GM12878 (cell line): ENCODE data around the gene MAGT1. TPM values are rescaled to one million over a fixed set of nuclear protein-coding genes. Genes with fewer than 3 reads are reported as not detected.
A peak's percentile ranks its signal among the peaks of the same experiment; 100 is the strongest.

Experiments
- BACH1 ChIP-seq: fragments of 450-650 bp; IDR thresholded peaks from 2 replicates; pipeline ENCODE4 v1.6.1; 2017; ENCODE audit warnings: mild to moderate bottlenecking, borderline replicate concordance
- BHLHE40 ChIP-seq, 2 experiments: fragments of 450-650 bp in 1 of 2; IDR thresholded peaks; 2 replicates each; pipeline ENCODE4 v1.6.1; 2011 to 2017; ENCODE audit warnings: low read depth in 2 of 2, borderline replicate concordance in 1 of 2, improper control_type of control experiment in 1 of 2, low read length in 1 of 2, mild to moderate bottlenecking in 1 of 2
- BRCA1 ChIP-seq: IDR thresholded peaks from 2 replicates; pipeline ENCODE4 v1.6.1; 2011; ENCODE audit warnings: low read depth, low read length, improper control_type of control experiment
- CHD1 ChIP-seq: IDR thresholded peaks from 2 replicates; pipeline ENCODE4 v1.6.1; 2012; ENCODE audit warnings: low read depth, low read length, improper control_type of control experiment
- CHD2 ChIP-seq: IDR thresholded peaks from 2 replicates; pipeline ENCODE4 v1.6.1; 2011; ENCODE audit warnings: low read depth, low read length, improper control_type of control experiment, borderline replicate concordance
- CHD4 ChIP-seq: fragments of 200-600 bp; sonication (generic); IDR thresholded peaks from 2 replicates; pipeline ENCODE4 v1.6.1; 2016; ENCODE audit warnings: mild to moderate bottlenecking
- CREB1 ChIP-seq: IDR thresholded peaks from 2 replicates; pipeline ENCODE4 v1.6.1; 2012; ENCODE audit warnings: low read depth, mild to moderate bottlenecking, inconsistent platforms
- E2F4 ChIP-seq: IDR thresholded peaks from 2 replicates; pipeline ENCODE4 v1.6.1; 2012; ENCODE audit warnings: low read depth, low read length, improper control_type of control experiment
- EGR1 ChIP-seq, 2 experiments: IDR thresholded peaks; 1 replicate in 1 of 2; 2 replicates in 1 of 2; pipeline ENCODE4 v1.6.1; 2011 to 2012; ENCODE audit warnings: low read depth in 2 of 2, low read length in 2 of 2, borderline replicate concordance in 1 of 2, mild to moderate bottlenecking in 1 of 2, moderate library complexity in 1 of 2
- HDAC2 ChIP-seq: fragments of 200-600 bp; sonication (generic); IDR thresholded peaks from 2 replicates; pipeline ENCODE4 v1.6.1; 2017
- IKZF2 ChIP-seq, 2 experiments: fragments of 450-650 bp; IDR thresholded peaks; 2 replicates each; pipeline ENCODE4 v1.6.1; 2017; ENCODE audit warnings: mild to moderate bottlenecking in 2 of 2, moderate library complexity in 2 of 2
- NFIC ChIP-seq: IDR thresholded peaks from 2 replicates; pipeline ENCODE4 v1.6.1; 2012; ENCODE audit warnings: low read depth, mild to moderate bottlenecking, inconsistent platforms, low read length, moderate library complexity
- NR2C1 ChIP-seq: fragments of 450-650 bp; IDR thresholded peaks from 2 replicates; pipeline ENCODE4 v1.6.1; 2017; ENCODE audit warnings: antibody characterized with exemption, mild to moderate bottlenecking, moderate library complexity
- NRF1 ChIP-seq: conservative IDR thresholded peaks from 2 replicates; pipeline ENCODE4 v1.6.1; 2011; ENCODE audit warnings: mild to moderate bottlenecking, low read depth, low read length, improper control_type of control experiment
- PAX8 ChIP-seq: fragments of 450-650 bp; IDR thresholded peaks from 2 replicates; pipeline ENCODE4 v1.6.1; 2017; ENCODE audit warnings: mild to moderate bottlenecking, moderate library complexity
- PKNOX1 ChIP-seq: fragments of 450-650 bp; IDR thresholded peaks from 2 replicates; pipeline ENCODE4 v1.6.1; 2016; ENCODE audit warnings: mild to moderate bottlenecking
- RAD21 ChIP-seq: IDR thresholded peaks from 2 replicates; pipeline ENCODE4 v1.6.1; 2011; ENCODE audit warnings: mild to moderate bottlenecking, low read depth, low read length, moderate library complexity; ENCODE audit not compliant: insufficient read depth
- RB1 ChIP-seq: fragments of 450-650 bp; formaldehyde crosslinking; IDR thresholded peaks from 2 replicates; pipeline ENCODE4 v1.6.1; 2017; ENCODE audit warnings: mild to moderate bottlenecking, borderline replicate concordance
- REST ChIP-seq: IDR thresholded peaks from 2 replicates; pipeline ENCODE4 v1.6.1; 2012; ENCODE audit warnings: mild to moderate bottlenecking, low read depth, low read length
- RFX5 ChIP-seq: IDR thresholded peaks from 2 replicates; pipeline ENCODE4 v1.6.1; 2011; ENCODE audit warnings: low read depth, low read length, improper control_type of control experiment
- SMAD5 ChIP-seq: IDR thresholded peaks from 2 replicates; pipeline ENCODE4 v1.6.1; 2016; ENCODE audit warnings: antibody characterized with exemption, low read depth
- SMARCA5 ChIP-seq: fragments of 450-650 bp; IDR thresholded peaks from 2 replicates; pipeline ENCODE4 v1.6.1; 2017; ENCODE audit warnings: mild to moderate bottlenecking
- ZNF207 ChIP-seq: fragments of 450-650 bp; IDR thresholded peaks from 2 replicates; pipeline ENCODE4 v1.6.1; 2014; ENCODE audit warnings: antibody characterized with exemption, mild to moderate bottlenecking, borderline replicate concordance
- ZNF622 ChIP-seq: fragments of 450-650 bp; IDR thresholded peaks from 2 replicates; pipeline ENCODE4 v1.6.1; 2017; ENCODE audit warnings: mild to moderate bottlenecking, inconsistent platforms
- polyA plus RNA-seq, 11 experiments: library from polyadenylated mRNA; depleted of rRNA in 4 of 11; unstranded in 6 of 11; stranded (reverse) in 5 of 11; fragments of >200 nt; fragmentation: Nextera tagmentation in 4 of 11; fragmentation: Illumina TruSeq in 1 of 11; extraction: Ambion mirVana in 4 of 11; extraction: Trizol in 1 of 11; gene quantifications; 1 replicate in 1 of 11; 2 replicates in 10 of 11; pipeline versions ENCODE4 v1.2.1 to v1.2.3, GENCODE V29; 2011 to 2016; ENCODE audit warnings: inconsistent platforms in 2 of 11, missing spikeins in 2 of 11, low read depth in 1 of 11
- total RNA-seq, 4 experiments: library from RNA; depleted of rRNA in 3 of 4; stranded (reverse); fragments of >200 nt in 3 of 4; fragmentation: Illumina TruSeq in 1 of 4; extraction: Trizol in 1 of 4; gene quantifications; 2 replicates each; pipeline versions ENCODE4 v1.2.1 to v1.2.3, GENCODE V29; 2013 to 2021
- TF ChIP-seq, protein P1 (sequence below): fragments of 450-650 bp; IDR thresholded peaks from 2 replicates; pipeline ENCODE4 v1.6.1; 2014; ENCODE audit warnings: mild to moderate bottlenecking

The MAGT1 gene
- total and polyA plus RNA-seq, 10 of the 15 experiments (the other 5 are each of a cell fraction or from before 2014, with no cell fraction given): 28.0 to 59.1 (median 47.9) TPM

DNA sequence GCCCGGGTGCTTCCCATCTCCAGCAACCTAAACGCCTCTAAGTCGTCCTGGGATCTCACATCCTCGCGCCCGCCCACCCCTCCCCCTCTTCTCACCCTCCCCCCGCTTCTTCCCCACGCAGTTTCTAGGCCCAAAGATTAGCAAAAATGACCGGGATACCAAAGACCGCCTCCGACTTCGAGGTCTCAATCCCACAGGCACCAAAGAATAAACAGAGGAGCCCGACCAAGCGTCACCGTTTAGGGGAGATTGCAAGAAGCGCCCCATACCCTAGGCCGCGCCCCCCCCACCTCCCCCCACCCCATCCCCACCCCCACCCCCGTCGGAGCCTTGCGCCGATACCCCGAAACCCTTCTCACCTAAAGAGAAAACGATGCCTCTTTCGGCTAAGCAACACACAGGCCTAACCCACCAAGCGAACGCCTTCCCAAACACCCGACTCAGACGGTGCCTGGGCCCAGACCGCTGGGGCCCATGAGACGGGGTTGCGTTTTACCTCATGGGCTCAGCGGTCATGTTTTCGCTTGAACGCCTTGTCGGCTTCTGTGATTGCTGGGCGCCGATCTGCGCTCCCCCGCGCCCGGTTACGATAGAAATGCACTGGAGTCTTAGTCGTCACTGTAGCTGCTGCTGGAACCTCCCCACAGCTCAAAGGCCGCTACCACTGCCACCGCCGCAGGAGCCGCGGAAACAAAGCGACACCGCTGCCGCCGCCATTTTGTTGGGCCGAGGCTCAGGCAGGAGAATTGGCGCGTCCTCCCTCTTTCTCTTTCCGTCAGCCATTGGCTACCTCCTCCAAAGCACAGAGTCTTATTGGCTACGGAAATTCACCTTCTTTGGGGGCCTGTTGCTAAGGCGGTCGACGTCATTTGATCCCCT, 109.5 kb downstream of the MAGT1 start, which contains the start of gene ATRX (continued):
- TF ChIP-seq, protein P1, sequence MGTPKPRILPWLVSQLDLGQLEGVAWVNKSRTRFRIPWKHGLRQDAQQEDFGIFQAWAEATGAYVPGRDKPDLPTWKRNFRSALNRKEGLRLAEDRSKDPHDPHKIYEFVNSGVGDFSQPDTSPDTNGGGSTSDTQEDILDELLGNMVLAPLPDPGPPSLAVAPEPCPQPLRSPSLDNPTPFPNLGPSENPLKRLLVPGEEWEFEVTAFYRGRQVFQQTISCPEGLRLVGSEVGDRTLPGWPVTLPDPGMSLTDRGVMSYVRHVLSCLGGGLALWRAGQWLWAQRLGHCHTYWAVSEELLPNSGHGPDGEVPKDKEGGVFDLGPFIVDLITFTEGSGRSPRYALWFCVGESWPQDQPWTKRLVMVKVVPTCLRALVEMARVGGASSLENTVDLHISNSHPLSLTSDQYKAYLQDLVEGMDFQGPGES: no peak
- no peak for TF ChIP-seq NR2C1
- TF ChIP-seq PAX8: no peak
- TF ChIP-seq IKZF2 (IDR thresholded peaks at IDR 0.05): no peak
- 0 out of 2 replicates have a peak, but pooled peaks have one; percentile 54 for TF ChIP-seq RB1
- no peak for TF ChIP-seq EGR1 (IDR thresholded peaks at IDR 0.05; ENCODE audit: borderline replicate concordance in 1 of 2, low read depth in 2 of 2, low read length in 2 of 2)
- TF ChIP-seq BRCA1: no peak
- TF ChIP-seq CHD4: no peak
- peak in 1 of 2 experiments; percentile 21; a peak in 2 of 4 replicates for TF ChIP-seq BHLHE40 (IDR thresholded peaks at IDR 0.05; ENCODE audit: borderline replicate concordance in 1 of 2, low read depth in 2 of 2, low read length in 1 of 2)
- no peak for TF ChIP-seq PKNOX1
- no peak for TF ChIP-seq REST
- no peak for TF ChIP-seq CHD2
- no peak for TF ChIP-seq ZNF622
- TF ChIP-seq E2F4: no peak
- no peak for TF ChIP-seq ZNF207
- TF ChIP-seq CHD1: 0 out of 2 replicates have a peak, but pooled peaks have one; percentile 6
- no peak for TF ChIP-seq NRF1
- TF ChIP-seq SMAD5: 0 out of 2 replicates have a peak, but pooled peaks have one; percentile 27
- TF ChIP-seq RAD21: no peak
- TF ChIP-seq HDAC2: no peak
- TF ChIP-seq CREB1: peak; percentile 87
- TF ChIP-seq NFIC: no peak
- TF ChIP-seq BACH1: no peak
- peak; percentile 96 for TF ChIP-seq RFX5
- TF ChIP-seq SMARCA5: no peak
